ENCODE data around the gene GPS1. TPM values are rescaled to one million over a fixed set of nuclear protein-coding genes. Genes with fewer than 3 reads are reported as not detected.

GPS1 gene
- 108 to 149 TPM (median 136 TPM) in 5 replicates for total RNA-seq (2022; extraction: Qiagen RNA extraction)

DNA sequence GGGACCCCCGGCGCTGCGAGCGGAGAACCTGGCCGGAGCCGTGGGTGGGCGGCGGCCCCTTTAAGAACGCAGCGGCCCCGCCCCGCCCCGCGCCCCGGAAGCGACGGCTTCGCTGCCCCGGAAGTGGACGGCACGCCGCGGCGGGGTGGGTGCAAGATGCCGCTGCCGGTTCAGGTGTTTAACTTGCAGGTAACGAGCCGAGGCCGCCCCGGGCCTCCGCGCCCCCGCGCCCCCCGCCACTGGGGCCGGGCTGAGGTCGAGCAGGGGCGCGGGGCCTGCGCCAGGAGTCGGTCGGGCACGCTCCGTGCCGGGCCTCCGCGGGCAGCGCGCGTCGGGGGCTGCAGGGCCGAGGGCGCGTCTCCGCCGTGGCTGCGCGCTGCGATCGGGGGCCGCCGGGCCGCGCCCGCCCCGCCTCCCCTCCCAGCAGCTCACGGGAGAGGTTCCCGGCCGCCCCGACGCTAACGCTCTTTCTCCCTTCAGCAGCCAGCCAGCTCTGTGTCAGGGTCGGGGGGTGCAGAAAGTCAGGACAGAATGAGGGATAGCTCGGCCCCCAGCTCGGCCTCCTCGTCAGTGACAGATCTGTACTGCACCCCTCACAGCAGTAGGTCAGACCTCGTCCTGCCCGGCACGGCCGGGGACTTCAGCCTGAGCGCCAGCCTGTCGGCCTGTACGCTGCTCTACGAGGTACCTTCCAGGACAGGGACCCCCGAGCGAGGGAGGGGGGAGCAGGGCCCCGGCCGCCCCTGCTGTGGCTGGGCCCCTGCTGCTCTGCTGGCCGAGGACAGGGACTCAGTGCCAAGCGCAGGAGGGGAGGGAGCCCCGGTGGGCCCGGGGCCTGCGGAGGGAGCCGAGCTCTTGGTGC, at the start of gene GPS1, which contains the start of gene RFNG:
Gene GPS1 (plus strand): TSS at position 123 of the 862 bp plus-strand sequence. CDS start 34 bp downstream, at position 157.
Gene RFNG (minus strand): TSS at position 36 of the 862 bp plus-strand sequence. CDS start 45 bp downstream, outside the sequence.

DNA sequence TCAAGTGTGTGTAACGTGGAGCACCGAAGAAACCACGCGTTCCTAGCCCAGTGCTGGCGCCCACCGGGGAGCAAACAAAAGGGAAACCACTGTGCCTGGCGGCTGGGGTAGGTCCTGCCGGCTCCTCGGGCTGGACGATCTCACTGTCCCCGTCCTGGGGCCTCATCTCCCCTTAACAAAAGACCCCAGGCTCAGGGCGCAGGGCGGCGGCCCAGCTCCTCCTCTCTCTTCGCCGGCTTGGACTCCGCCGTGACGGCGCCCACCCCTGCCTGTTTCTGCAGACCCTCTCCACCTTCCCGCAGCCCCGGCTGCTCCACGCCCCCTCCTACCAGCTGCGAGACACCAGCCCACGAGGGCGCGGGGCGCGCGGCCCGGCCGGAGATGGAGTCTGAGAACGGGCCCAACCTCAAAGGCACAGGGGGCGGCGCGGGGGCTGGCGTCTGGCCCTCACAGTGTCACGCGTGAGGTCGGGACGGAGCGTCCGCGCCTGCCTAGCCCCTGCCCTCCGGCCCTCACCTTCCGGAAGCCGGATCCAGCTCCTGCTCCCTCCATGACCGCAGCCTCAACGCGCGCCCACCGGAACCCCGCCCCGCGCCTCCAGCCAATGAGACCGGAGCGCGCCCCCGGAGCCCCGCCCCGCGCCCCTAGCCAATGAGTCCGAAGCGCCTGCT, 29.3 kb upstream of the GPS1 start, which contains the start of gene CENPX:
Gene CENPX (minus strand): TSS at position 569 of the 671 bp plus-strand sequence. CDS start 17 bp downstream, at position 552.

DNA sequence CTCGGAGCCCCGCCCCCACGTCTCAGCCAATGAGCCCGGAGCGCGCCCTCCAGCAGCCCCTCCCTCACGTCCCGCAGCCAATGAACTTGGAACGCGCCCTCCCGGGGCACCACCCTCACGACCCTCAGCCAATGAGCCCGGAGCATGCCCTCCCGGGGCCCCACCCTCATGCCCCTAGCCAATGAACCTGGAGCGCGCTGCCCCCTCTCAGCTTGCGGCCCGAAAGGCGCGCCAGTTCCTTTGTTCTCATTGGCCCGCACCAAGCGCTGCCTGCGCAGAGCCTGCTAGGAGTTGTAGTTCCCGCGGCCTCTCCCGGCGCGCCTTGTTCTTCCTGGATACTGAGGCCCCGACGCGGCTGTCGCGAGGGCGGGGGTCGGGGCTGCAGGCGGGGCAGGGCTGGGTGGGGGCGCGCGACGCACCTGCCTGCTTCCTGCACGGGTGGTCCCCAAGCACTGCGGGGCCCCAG, 28.7 kb upstream of the GPS1 start, which contains the start of gene LRRC45:
Gene LRRC45 (plus strand): TSS at position 325 of the 466 bp plus-strand sequence. CDS start 339 bp downstream, outside the sequence.

DNA sequence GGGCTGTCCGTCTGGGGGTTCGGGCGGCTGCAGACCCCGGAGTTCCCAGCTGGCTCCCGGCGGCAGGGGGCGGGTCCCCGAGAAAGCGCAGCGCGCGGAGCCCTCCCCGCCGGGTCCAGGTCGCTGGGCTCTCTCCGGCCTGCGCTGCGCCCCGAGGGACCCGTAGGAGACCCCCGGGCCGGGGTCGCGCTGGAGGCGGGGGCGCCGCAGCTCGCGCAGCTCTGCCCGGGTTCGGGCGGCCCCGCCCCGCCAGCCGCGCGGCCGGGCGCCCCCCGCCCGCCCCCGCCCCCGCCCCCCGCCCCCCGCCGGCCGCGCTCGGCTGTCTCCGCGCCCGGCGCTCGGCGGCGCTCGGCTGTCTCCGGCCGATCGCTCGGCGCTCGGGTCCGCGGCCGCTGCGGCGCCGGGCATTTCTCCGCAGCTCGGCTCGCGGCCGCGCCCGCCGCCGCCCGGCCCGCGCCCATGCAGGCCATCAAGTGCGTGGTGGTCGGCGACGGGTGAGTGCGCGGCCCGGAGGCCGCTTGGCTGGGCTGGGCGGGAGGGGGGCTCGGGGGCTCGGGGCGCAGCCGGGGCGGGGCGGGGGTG, 20.3 kb upstream of the GPS1 start, which contains the start of gene RAC3:
Gene RAC3 (plus strand): TSS at position 376 of the 582 bp plus-strand sequence. CDS start 84 bp downstream, at position 460.

DNA sequence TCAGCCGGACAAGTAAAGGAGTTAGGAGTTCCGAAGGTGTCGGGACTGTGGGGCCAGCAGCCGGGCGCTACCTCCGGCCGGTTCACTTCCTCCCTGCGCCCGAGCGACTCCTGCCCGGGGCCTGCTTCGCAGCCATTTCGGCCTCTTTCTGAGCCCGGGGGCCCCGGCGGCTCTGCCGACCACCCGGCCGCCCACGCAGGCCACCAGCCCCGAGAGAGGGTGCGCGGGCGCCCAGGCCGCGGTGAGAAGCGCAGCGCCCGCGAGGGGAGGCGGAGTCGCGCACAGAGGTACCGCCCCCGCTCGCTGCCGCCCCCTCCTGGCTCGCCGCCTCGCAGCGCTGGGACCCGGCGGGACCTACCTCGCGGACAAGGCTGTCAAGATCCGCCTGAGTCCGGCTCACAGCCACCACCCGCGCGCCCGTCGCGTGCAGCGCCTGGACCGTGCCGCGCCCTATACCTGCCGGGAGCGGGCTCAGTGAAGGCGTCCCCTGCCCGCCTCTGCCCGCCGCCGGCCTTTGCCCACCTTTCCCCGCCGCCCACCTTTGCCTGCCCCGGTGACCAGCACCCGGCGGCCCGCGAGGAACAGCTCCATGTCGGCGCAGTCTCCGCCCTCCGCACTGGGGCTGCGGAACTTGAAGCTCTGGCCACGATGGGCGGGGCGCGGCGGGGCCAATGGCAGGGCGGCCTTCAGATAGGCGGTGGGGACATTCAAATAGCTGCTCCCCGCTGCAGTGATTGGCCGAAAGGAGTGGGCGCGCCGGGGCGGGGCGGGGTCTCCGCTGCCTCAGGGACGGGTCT, 14.4 kb upstream of the GPS1 start, which contains the start of gene DCXR:
Gene DCXR (minus strand): TSS at position 606 of the 797 bp plus-strand sequence. CDS start 15 bp downstream, at position 591.

DNA sequence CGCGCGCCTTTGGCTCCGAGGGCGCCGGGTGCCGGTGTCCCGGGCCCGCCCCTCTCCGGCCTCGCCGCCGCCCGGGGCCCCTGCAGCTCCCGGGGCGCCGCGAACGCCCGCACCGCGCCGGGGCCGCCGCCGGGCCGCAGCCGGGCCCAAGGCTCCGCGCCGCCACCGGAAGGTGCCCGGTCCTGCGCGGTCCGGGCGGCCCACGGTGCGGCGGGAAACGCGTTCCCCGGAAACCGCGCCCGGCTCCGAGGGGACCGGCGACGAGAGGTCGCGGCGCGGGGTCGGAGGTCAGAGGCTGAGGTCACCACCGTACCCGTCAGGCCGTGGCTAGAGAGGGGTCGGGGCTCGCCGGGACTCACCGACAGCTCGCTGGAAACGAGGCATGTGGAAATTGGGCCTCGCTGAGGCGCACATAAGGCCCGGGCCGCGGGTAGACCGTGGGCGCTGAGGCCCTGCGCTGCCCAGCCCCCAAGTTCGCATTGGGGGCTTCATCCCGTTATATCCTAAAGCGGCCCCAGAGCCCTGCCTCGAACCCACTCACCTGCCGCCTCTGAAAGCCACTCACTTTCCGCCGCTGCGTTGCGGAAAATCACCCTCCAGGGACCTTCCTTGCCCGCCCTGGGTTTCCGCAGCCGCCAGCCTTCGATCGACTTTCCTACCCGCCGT, 14.1 kb downstream of the GPS1 start, which contains the start of gene DUS1L:
Gene DUS1L (minus strand): TSS at position 167 of the 666 bp plus-strand sequence. CDS start 745 bp downstream, outside the sequence.

DNA sequence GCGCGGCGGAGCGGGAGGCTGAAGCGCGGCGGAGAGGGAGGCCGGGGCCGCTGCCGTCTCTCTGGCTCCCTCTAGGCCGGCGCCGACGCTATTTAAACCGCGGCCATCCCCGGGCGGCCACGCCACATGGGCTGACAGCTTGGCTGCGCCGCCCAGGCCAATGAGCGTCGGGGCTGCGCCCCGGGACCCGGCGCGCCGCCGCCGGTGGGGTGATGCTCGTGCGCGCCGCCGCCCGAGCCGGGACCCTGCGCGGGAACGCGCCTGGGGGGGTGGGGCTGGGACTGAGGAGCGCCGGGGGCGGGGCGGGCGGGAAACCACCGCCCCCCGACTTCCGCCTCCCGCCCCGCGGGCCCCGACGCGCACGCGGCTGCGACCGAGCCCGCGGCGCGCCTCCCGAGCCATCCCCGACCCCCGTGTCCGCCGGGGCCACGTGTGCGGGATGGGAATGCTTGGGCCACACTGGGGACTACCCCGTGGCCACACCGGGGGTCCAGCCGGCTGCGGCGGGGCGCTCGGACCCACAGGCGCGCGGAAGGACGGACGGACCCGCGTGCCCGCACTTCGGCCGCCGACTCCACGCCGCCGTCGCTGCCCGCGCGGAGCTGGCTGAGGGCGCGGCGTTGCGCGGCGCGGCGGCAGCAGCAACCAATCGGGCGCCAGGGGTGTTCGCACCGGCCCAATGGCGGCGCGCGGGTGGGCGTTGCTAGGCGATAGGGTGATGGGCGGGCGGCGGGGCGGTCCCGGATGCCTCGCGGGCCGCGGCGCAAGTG, 46.7 kb downstream of the GPS1 start, which contains the start of gene FASN:
Gene FASN (minus strand): TSS at position 68 of the 770 bp plus-strand sequence. CDS start 1,791 bp downstream, outside the sequence.

Other genes starting within 250 kb of the GPS1 start
- 0.08 to 0.64 TPM (median 0.35 TPM) in 4 of 5 replicates, not detected in the other for gene GCGR, start 247.7 kb upstream of the GPS1 start, total RNA-seq (2022; extraction: Qiagen RNA extraction)
- gene MCRIP1, start 218.6 kb upstream of the GPS1 start, total RNA-seq (2022; extraction: Qiagen RNA extraction), result 74.7 to 106 TPM (median 98.6 TPM) in 5 replicates
- 0.09 to 0.39 TPM (median 0.19 TPM) in 3 of 5 replicates, not detected in the others for gene PPP1R27, start 216.8 kb upstream of the GPS1 start, total RNA-seq (2022; extraction: Qiagen RNA extraction)
- 677 to 794 TPM (median 701 TPM) in 5 replicates for gene P4HB, start 191.4 kb upstream of the GPS1 start, total RNA-seq (2022; extraction: Qiagen RNA extraction)
- gene ARHGDIA, start 180.6 kb upstream of the GPS1 start, total RNA-seq (2022; extraction: Qiagen RNA extraction), result 597 to 713 TPM (median 619 TPM) in 5 replicates
- 183 to 253 TPM (median 234 TPM) in 5 replicates for gene ALYREF, start 160.3 kb upstream of the GPS1 start, total RNA-seq (2022; extraction: Qiagen RNA extraction)
- 185 to 289 TPM (median 284 TPM) in 5 replicates for gene ANAPC11, start 160.2 kb upstream of the GPS1 start, total RNA-seq (2022; extraction: Qiagen RNA extraction)
- gene NPB, start 149.7 kb upstream of the GPS1 start, total RNA-seq (2022; extraction: Qiagen RNA extraction), result 0.39 to 0.65 TPM (median 0.55 TPM) in 5 replicates
- 13.8 to 19.1 TPM (median 17.3 TPM) in 5 replicates for gene PCYT2, start 140.5 kb upstream of the GPS1 start, total RNA-seq (2022; extraction: Qiagen RNA extraction)
- gene SIRT7, start 133.7 kb upstream of the GPS1 start, total RNA-seq (2022; extraction: Qiagen RNA extraction), result 33.0 to 54.0 TPM (median 44.8 TPM) in 5 replicates
- 22.3 to 38.0 TPM (median 34.7 TPM) in 5 replicates for gene MAFG, start 124.2 kb upstream of the GPS1 start, total RNA-seq (2022; extraction: Qiagen RNA extraction)
- 60.5 to 89.4 TPM (median 84.7 TPM) in 5 replicates for gene PYCR1, start 114.6 kb upstream of the GPS1 start, total RNA-seq (2022; extraction: Qiagen RNA extraction)
- not detected in 5 replicates for gene MYADML2, start 104.7 kb upstream of the GPS1 start, total RNA-seq (2022; extraction: Qiagen RNA extraction)
- gene NOTUM, start 90.7 kb upstream of the GPS1 start, total RNA-seq (2022; extraction: Qiagen RNA extraction), result 0.31 to 0.53 TPM (median 0.39 TPM) in 5 replicates
- gene ASPSCR1, start 74.3 kb upstream of the GPS1 start, total RNA-seq (2022; extraction: Qiagen RNA extraction), result 20.1 to 31.0 TPM (median 25.7 TPM) in 5 replicates
- 143 to 203 TPM (median 188 TPM) in 5 replicates for gene CENPX, start 29.0 kb upstream of the GPS1 start, total RNA-seq (2022; extraction: Qiagen RNA extraction)
- 8.3 to 17.5 TPM (median 13.6 TPM) in 5 replicates for gene LRRC45, start 28.6 kb upstream of the GPS1 start, total RNA-seq (2022; extraction: Qiagen RNA extraction)
- 27.4 to 40.9 TPM (median 39.9 TPM) in 5 replicates for gene RAC3, start 20.2 kb upstream of the GPS1 start, total RNA-seq (2022; extraction: Qiagen RNA extraction)
- gene DCXR, start 14.2 kb upstream of the GPS1 start, total RNA-seq (2022; extraction: Qiagen RNA extraction), result 69.5 to 106 TPM (median 103 TPM) in 5 replicates
- gene RFNG, start 87 bp upstream of the GPS1 start, total RNA-seq (2022; extraction: Qiagen RNA extraction), result 16.0 to 26.0 TPM (median 24.2 TPM) in 5 replicates
- 84.5 to 154 TPM (median 134 TPM) in 5 replicates for gene DUS1L, start 13.9 kb downstream of the GPS1 start, total RNA-seq (2022; extraction: Qiagen RNA extraction)
- gene FASN, start 46.3 kb downstream of the GPS1 start, total RNA-seq (2022; extraction: Qiagen RNA extraction), result 106 to 149 TPM (median 139 TPM) in 5 replicates
- 22.1 to 34.3 TPM (median 30.0 TPM) in 5 replicates for gene CCDC57, start 160.9 kb downstream of the GPS1 start, total RNA-seq (2022; extraction: Qiagen RNA extraction)
- 114 to 157 TPM (median 151 TPM) in 5 replicates for gene SLC16A3, start 177.1 kb downstream of the GPS1 start, total RNA-seq (2022; extraction: Qiagen RNA extraction)
- 191 to 231 TPM (median 228 TPM) in 5 replicates for gene CSNK1D, start 221.8 kb downstream of the GPS1 start, total RNA-seq (2022; extraction: Qiagen RNA extraction)